ENCODE data around the gene HIF1A. TPM values are rescaled to one million over a fixed set of nuclear protein-coding genes. Genes with fewer than 3 reads are reported as not detected.
A peak's percentile ranks its signal among the peaks of the same experiment; 100 is the strongest.

Gene HIF1A
- total and polyA plus RNA-seq, 10 of the 15 experiments (the other 5 are each of a cell fraction or from before 2014, with no cell fraction given): 18.3 to 97.0 (median 75.3) TPM

- TF ChIP-seq, protein P1, sequence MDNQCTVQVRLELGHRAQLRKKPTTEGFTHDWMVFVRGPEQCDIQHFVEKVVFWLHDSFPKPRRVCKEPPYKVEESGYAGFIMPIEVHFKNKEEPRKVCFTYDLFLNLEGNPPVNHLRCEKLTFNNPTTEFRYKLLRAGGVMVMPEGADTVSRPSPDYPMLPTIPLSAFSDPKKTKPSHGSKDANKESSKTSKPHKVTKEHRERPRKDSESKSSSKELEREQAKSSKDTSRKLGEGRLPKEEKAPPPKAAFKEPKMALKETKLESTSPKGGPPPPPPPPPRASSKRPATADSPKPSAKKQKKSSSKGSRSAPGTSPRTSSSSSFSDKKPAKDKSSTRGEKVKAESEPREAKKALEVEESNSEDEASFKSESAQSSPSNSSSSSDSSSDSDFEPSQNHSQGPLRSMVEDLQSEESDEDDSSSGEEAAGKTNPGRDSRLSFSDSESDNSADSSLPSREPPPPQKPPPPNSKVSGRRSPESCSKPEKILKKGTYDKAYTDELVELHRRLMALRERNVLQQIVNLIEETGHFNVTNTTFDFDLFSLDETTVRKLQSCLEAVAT (IDR thresholded peaks at IDR 0.05): no peak
- TF ChIP-seq, protein P2, sequence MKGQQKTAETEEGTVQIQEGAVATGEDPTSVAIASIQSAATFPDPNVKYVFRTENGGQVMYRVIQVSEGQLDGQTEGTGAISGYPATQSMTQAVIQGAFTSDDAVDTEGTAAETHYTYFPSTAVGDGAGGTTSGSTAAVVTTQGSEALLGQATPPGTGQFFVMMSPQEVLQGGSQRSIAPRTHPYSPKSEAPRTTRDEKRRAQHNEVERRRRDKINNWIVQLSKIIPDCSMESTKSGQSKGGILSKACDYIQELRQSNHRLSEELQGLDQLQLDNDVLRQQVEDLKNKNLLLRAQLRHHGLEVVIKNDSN (IDR thresholded peaks at IDR 0.05; ENCODE audit: borderline replicate concordance, extremely low read length, insufficient read depth, low read depth, low read length): no peak
- TF ChIP-seq CREB1 (IDR thresholded peaks at IDR 0.05; ENCODE audit: low read depth): no peak
- no peak for TF ChIP-seq SREBF2 (IDR thresholded peaks at IDR 0.05; ENCODE audit: low read length)
- TF ChIP-seq FOXM1 (IDR thresholded peaks at IDR 0.05; ENCODE audit: low read depth, low read length): no peak
- TF ChIP-seq, protein P3, sequence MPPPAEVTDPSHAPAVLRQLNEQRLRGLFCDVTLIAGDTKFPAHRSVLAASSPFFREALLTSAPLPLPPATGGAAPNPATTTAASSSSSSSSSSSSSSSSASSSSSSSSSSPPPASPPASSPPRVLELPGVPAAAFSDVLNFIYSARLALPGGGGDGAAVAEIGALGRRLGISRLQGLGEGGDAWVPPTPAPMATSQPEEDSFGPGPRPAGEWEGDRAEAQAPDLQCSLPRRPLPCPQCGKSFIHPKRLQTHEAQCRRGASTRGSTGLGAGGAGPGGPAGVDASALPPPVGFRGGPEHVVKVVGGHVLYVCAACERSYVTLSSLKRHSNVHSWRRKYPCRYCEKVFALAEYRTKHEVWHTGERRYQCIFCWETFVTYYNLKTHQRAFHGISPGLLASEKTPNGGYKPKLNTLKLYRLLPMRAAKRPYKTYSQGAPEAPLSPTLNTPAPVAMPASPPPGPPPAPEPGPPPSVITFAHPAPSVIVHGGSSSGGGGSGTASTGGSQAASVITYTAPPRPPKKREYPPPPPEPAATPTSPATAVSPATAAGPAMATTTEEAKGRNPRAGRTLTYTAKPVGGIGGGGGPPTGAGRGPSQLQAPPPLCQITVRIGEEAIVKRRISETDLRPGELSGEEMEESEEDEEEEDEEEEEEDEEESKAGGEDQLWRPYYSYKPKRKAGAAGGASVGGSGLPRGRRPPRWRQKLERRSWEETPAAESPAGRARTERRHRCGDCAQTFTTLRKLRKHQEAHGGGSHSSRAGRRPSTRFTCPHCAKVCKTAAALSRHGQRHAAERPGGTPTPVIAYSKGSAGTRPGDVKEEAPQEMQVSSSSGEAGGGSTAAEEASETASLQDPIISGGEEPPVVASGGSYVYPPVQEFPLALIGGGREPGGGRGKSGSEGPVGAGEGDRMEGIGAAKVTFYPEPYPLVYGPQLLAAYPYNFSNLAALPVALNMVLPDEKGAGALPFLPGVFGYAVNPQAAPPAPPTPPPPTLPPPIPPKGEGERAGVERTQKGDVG (CRISPR knock-in tag; IDR thresholded peaks at IDR 0.05): no peak
- TF ChIP-seq, protein P4, sequence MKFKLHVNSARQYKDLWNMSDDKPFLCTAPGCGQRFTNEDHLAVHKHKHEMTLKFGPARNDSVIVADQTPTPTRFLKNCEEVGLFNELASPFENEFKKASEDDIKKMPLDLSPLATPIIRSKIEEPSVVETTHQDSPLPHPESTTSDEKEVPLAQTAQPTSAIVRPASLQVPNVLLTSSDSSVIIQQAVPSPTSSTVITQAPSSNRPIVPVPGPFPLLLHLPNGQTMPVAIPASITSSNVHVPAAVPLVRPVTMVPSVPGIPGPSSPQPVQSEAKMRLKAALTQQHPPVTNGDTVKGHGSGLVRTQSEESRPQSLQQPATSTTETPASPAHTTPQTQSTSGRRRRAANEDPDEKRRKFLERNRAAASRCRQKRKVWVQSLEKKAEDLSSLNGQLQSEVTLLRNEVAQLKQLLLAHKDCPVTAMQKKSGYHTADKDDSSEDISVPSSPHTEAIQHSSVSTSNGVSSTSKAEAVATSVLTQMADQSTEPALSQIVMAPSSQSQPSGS (IDR thresholded peaks at IDR 0.05; ENCODE audit: low read length): peak; percentile 62; the same call in 1 of the 2 replicates
- no peak for TF ChIP-seq RBBP5 (conservative IDR thresholded peaks at IDR 0.05)
- no peak for TF ChIP-seq MYB (IDR thresholded peaks at IDR 0.05; ENCODE audit: borderline replicate concordance, low read depth, low read length)
- no peak for TF ChIP-seq SIX5 (IDR thresholded peaks at IDR 0.05; ENCODE audit: low read depth, low read length, severe bottlenecking)
- TF ChIP-seq SP1 (IDR thresholded peaks at IDR 0.05; ENCODE audit: low read depth, low read length): no peak
- 0 out of 2 replicates have a peak, but pooled peaks have one; percentile 19 for TF ChIP-seq NR2F1 (conservative IDR thresholded peaks at IDR 0.05)
- no peak for TF ChIP-seq IRF3 (IDR thresholded peaks at IDR 0.05)
- TF ChIP-seq STAT1 (conservative IDR thresholded peaks at IDR 0.05): no peak
- 0 out of 2 replicates have a peak, but pooled peaks have one; percentile 32 for TF ChIP-seq RAD51 (IDR thresholded peaks at IDR 0.05)
- TF ChIP-seq SIN3A (IDR thresholded peaks at IDR 0.05; ENCODE audit: low read depth, low read length): no peak
- no peak for TF ChIP-seq KDM1A (IDR thresholded peaks at IDR 0.05; ENCODE audit: borderline replicate concordance)
- no peak for TF ChIP-seq RELA (IDR thresholded peaks at IDR 0.05; ENCODE audit: borderline replicate concordance, partially characterized antibody)
- TF ChIP-seq, protein P5, sequence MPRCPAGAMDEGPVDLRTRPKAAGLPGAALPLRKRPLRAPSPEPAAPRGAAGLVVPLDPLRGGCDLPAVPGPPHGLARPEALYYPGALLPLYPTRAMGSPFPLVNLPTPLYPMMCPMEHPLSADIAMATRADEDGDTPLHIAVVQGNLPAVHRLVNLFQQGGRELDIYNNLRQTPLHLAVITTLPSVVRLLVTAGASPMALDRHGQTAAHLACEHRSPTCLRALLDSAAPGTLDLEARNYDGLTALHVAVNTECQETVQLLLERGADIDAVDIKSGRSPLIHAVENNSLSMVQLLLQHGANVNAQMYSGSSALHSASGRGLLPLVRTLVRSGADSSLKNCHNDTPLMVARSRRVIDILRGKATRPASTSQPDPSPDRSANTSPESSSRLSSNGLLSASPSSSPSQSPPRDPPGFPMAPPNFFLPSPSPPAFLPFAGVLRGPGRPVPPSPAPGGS (IDR thresholded peaks at IDR 0.05; ENCODE audit: borderline replicate concordance, insufficient read depth, low read depth, low read length, poor library complexity, severe bottlenecking): no peak
- TF ChIP-seq POLR2AphosphoS2 (IDR thresholded peaks at IDR 0.05; ENCODE audit: low read depth, low read length): no peak
- no peak for TF ChIP-seq SMAD5 (IDR thresholded peaks at IDR 0.05; ENCODE audit: low read depth)
- TF ChIP-seq ZNF217 (IDR thresholded peaks at IDR 0.05): peak; percentile 86
Measured at GRCh38 chr14:61752626-61753025, 57.3 kb downstream of the HIF1A start (continued).

Measured in GM12878 (cell line).